HepG2 (cell line): ENCODE measurements around the gene DNAJC18. TPM values are rescaled to one million over a fixed set of nuclear protein-coding genes. Genes with fewer than 3 reads are reported as not detected.

Experiments
- ATAC-seq: fragments of 200-7000 bp; cut with Tn5 transposase; 3 replicates; pipeline ENCODE4 v1.9.1; 2020; ENCODE audit warnings: mild to moderate bottlenecking, moderate library complexity
- BruUV-seq: library from RNA; stranded (reverse); fragments of 400-500 nt; replicated peaks from 2 replicates; lab custom pipeline; 2021; lab: Mats Ljungman, UMichigan
- CTCF ChIA-PET: fragments of 300-600 bp; formaldehyde crosslinking; extraction: SDS; loops from one replicate; lab custom pipeline; 2021; ENCODE audit warnings: low total read pairs, inconsistent platforms, low intra/inter-chr PET ratio; lab: Yijun Ruan, JAX
- POLR2A ChIA-PET: fragments of 350-600 bp; sonication (Branson Sonifier 250); formaldehyde crosslinking; loops from one replicate; lab custom pipeline; 2020; ENCODE audit warnings: antibody characterized with exemption, inconsistent platforms; lab: Yijun Ruan, JAX
- DNase-seq: peaks from one replicate; pipeline ENCODE4 v3.0.0-alpha.2; 2015; ENCODE audit warnings: low spot score
- FAIRE-seq: peaks from 3 replicates; lab custom pipeline; 2011; peaks lifted over from hg19 to GRCh38; lab: Jason Lieb, UNC
- H2AFZ ChIP-seq: one replicate; pipeline ENCODE4 v1.6.1; 2011; ENCODE audit warnings: low read length, inconsistent platforms
- H3K27ac ChIP-seq: fragments of 300-600 bp; 3 replicates; pipeline ENCODE4 v1.8.0; 2011; ENCODE audit warnings: mixed run types, mild to moderate bottlenecking, mixed read lengths, low read length, inconsistent platforms; ENCODE audit not compliant: insufficient read depth; ENCODE audit errors: extremely low read length
- H3K27me3 ChIP-seq, 2 experiments: fragments of 200-600 bp in 1 of 2; 2 replicates in 1 of 2; 3 replicates in 1 of 2; pipeline versions ENCODE4 v1.6.0 to v1.8.0; 2011; ENCODE audit warnings: low read length in 2 of 2, mild to moderate bottlenecking in 2 of 2, moderate library complexity in 2 of 2, inconsistent platforms in 1 of 2; ENCODE audit not compliant: insufficient read depth in 2 of 2, control insufficient read depth in 1 of 2
- H3K36me3 ChIP-seq, 2 experiments: fragments of 200-600 bp in 1 of 2; replicated peaks in 1 of 2; 2 replicates in 1 of 2; 3 replicates in 1 of 2; pipeline versions ENCODE4 v1.5.1 to v1.8.0; 2011; ENCODE audit warnings: low read length in 2 of 2, inconsistent platforms in 1 of 2; ENCODE audit not compliant: insufficient read depth in 2 of 2, control insufficient read depth in 1 of 2
- H3K4me1 ChIP-seq: 2 replicates; pipeline ENCODE4 v1.5.1; 2012; ENCODE audit warnings: low read length, inconsistent platforms; ENCODE audit not compliant: insufficient read depth
- H3K4me2 ChIP-seq: 2 replicates; pipeline ENCODE4 v1.6.0; 2011; ENCODE audit warnings: low read depth, low read length, inconsistent platforms
- H3K4me3 ChIP-seq, 3 experiments: fragments of 200-600 bp in 1 of 3; sonication (generic), shearing (Covaris generic) in 1 of 3; replicated peaks in 1 of 3; 2 replicates each; pipeline ENCODE4 v1.5.1; 2011 to 2016; ENCODE audit warnings: low read length in 3 of 3, inconsistent platforms in 2 of 3, low read depth in 2 of 3, mild to moderate bottlenecking in 2 of 3, control low read depth in 1 of 3, mixed read lengths in 1 of 3; ENCODE audit not compliant: insufficient read depth in 1 of 3
- H3K79me2 ChIP-seq: one replicate; pipeline ENCODE4 v1.6.1; 2011; ENCODE audit warnings: low read length, inconsistent platforms; ENCODE audit not compliant: insufficient read depth
- H3K9ac ChIP-seq: 2 replicates; pipeline ENCODE4 v1.6.0; 2011; ENCODE audit warnings: mild to moderate bottlenecking, low read depth, low read length, inconsistent platforms; ENCODE audit not compliant: insufficient read depth
- H3K9me3 ChIP-seq: 2 replicates; pipeline ENCODE4 v1.5.1; 2012; ENCODE audit warnings: mild to moderate bottlenecking, low read length
- H4K20me1 ChIP-seq: 2 replicates; pipeline ENCODE4 v1.6.0; 2011; ENCODE audit warnings: inconsistent platforms, mild to moderate bottlenecking, low read length, moderate library complexity; ENCODE audit not compliant: insufficient read depth
- ARNTL ChIP-seq: sonication (generic); formaldehyde crosslinking; IDR thresholded peaks from 2 replicates; pipeline ENCODE4 v1.4.0; 2020; ENCODE audit warnings: mild to moderate bottlenecking, missing genetic modification reagents
- ATRX ChIP-seq: sonication (generic); formaldehyde crosslinking; IDR thresholded peaks from 2 replicates; pipeline ENCODE4 v1.4.0; 2020; ENCODE audit warnings: missing genetic modification reagents, borderline replicate concordance
- CENPT ChIP-seq: sonication (generic); formaldehyde crosslinking; IDR thresholded peaks from 2 replicates; pipeline ENCODE4 v1.8.0; 2022; ENCODE audit warnings: low read depth, mild to moderate bottlenecking, moderate library complexity, missing genetic modification reagents
- GATA4 ChIP-seq: sonication (generic); IDR thresholded peaks from 2 replicates; pipeline ENCODE4 v1.6.1; 2016; ENCODE audit warnings: antibody characterized with exemption, low read depth, borderline replicate concordance
- HOXA3 ChIP-seq: sonication (generic); formaldehyde crosslinking; IDR thresholded peaks from 2 replicates; pipeline ENCODE4 v1.5.0; 2020; ENCODE audit warnings: missing genetic modification reagents
- NR2F6 ChIP-seq, 2 experiments: IDR thresholded peaks; 2 replicates each; pipeline ENCODE4 v1.6.1; 2016; ENCODE audit warnings: antibody characterized with exemption in 1 of 2, mild to moderate bottlenecking in 1 of 2
- RFXANK ChIP-seq: IDR thresholded peaks from 2 replicates; pipeline ENCODE4 v1.6.1; 2016
- SATB2 ChIP-seq: sonication (generic); formaldehyde crosslinking; IDR thresholded peaks from 2 replicates; pipeline ENCODE4 v1.5.0; 2020; ENCODE audit warnings: missing genetic modification reagents
- ZFP90 ChIP-seq: sonication (generic); formaldehyde crosslinking; IDR thresholded peaks from 2 replicates; pipeline ENCODE4 v1.8.0; 2022; ENCODE audit warnings: missing genetic modification reagents, mild to moderate bottlenecking, inconsistent platforms, borderline replicate concordance
- ZNF331 ChIP-seq: sonication (generic); formaldehyde crosslinking; IDR thresholded peaks from 2 replicates; pipeline ENCODE4 v1.4.0; 2020; ENCODE audit warnings: missing genetic modification reagents
- ZNF552 ChIP-seq: sonication (generic); formaldehyde crosslinking; IDR thresholded peaks from 2 replicates; pipeline ENCODE4 v1.9.0; 2022; ENCODE audit warnings: missing genetic modification reagents, mild to moderate bottlenecking, borderline replicate concordance
- ZNF616 ChIP-seq: sonication (generic); formaldehyde crosslinking; IDR thresholded peaks from 2 replicates; pipeline ENCODE4 v1.5.0; 2020; ENCODE audit warnings: low read depth, mild to moderate bottlenecking, missing genetic modification reagents
- ZNF629 ChIP-seq: sonication (generic); formaldehyde crosslinking; conservative IDR thresholded peaks from 2 replicates; pipeline ENCODE4 v1.5.0; 2020; ENCODE audit warnings: missing genetic modification reagents
- ZNF784 ChIP-seq: sonication (generic); formaldehyde crosslinking; IDR thresholded peaks from 2 replicates; pipeline ENCODE4 v1.5.1; 2020; ENCODE audit warnings: missing genetic modification reagents, mild to moderate bottlenecking, borderline replicate concordance
- WGBS: methylation state at CpG from one replicate; pipeline ENCODE4 v1.1.6; 2017; ENCODE audit warnings: low lambda C conversion rate; 5-methylcytosine and 5-hydroxymethylcytosine counted together
- in situ Hi-C: cut with HindIII; loops from 2 replicates; pipeline ENCODE4 v1.10.0; 2017; ENCODE audit warnings: low pct_unique_long_range_greater_than_20kb; ENCODE audit not compliant: extremely low pct_ligation_motif_present
- intact Hi-C: fragments of 100-400 bp; cut with micrococcal nuclease; formaldehyde crosslinking; loops from one replicate; pipeline ENCODE4 v1.10.0; 2022; ENCODE audit not compliant: unreplicated experiment
- polyA plus RNA-seq, 8 experiments: library from polyadenylated mRNA; depleted of rRNA in 3 of 8; stranded (reverse) in 7 of 8; unstranded in 1 of 8; fragments of >200 nt; fragmentation: Illumina TruSeq in 4 of 8; extraction: Trizol in 4 of 8; gene quantifications; 2 replicates each; pipeline versions ENCODE4 v1.2.1 to v1.2.3, GENCODE V29; 2011 to 2016; ENCODE audit warnings: low read depth in 4 of 8, missing spikeins in 1 of 8, mixed read lengths in 1 of 8; ENCODE audit not compliant: insufficient read depth in 1 of 8
- total RNA-seq, 5 experiments: library from RNA; depleted of rRNA; stranded (reverse); fragments of >200 nt; fragmentation: Illumina TruSeq; extraction: Trizol; gene quantifications; 2 replicates each; pipeline ENCODE4 v1.2.3, GENCODE V29; 2016; ENCODE audit warnings: low read depth in 1 of 5
- TF ChIP-seq, protein P1 (sequence below): sonication (generic); formaldehyde crosslinking; IDR thresholded peaks from 2 replicates; pipeline ENCODE4 v1.8.0; 2022; ENCODE audit warnings: missing genetic modification reagents, mild to moderate bottlenecking, inconsistent platforms, borderline replicate concordance

DNAJC18 gene
- total and polyA plus RNA-seq, 2 of the 13 experiments (the other 11 are each of a cell fraction or from before 2014, with no cell fraction given): 6.5 to 6.6 TPM

DNA sequence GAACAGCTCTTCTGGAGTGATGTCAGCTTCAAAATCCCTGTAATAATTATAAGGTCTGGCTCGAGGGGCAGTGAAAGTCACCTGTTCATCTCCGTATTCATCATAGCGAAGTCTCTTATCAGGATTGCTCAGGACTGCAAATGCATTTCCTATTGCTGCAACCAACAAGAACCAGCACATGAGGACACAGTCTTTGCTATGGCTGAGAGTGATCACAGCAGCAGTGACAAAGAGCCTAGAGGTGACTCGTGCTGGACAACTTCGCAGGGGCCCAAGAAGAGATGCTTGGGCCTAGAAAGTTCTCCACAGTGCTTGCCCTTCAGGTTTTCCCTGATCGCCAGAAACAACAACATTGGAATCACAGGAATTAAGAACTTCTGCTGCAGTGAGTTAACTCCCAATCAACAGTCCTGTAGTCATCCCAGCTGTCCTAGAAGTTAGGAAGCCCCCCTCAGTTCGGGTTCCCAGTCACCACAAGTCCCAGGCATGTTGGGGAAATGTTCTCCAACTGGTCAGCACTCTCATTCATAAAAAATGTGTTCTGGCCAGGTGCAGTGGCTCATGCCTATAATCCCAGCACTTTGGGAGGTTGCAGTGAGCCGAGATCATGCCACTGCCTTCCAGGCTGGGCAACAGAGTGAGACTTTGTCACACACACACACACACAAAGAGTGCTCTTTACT lies 13.0 kb downstream of the DNAJC18 start:
- BruUV-seq: no TSS peak
- Histone ChIP-seq H3K9ac (no peak overlapping the region), H3K79me2 (no peaks in the 10 kb centered on the region), H3K4me1 (no peaks in the 10 kb centered on the region), H3K27ac (no peak overlapping the region), H3K4me3 (no peak overlapping the region), H3K9me3 (no peaks in the 10 kb centered on the region), H4K20me1 (no peaks in the 10 kb centered on the region), H2AFZ (no peak overlapping the region), H3K27me3 (no peaks in the 10 kb centered on the region), H3K36me3 (peaks cover 3 to 6% of the 10 kb centered on the region in 2 experiments; a peak in 2 of 5 replicates), H3K4me2 (no peak overlapping the region)
- FAIRE-seq (no peak), ATAC-seq (no peak), DNase-seq (no peak)
- ChIA-PET CTCF (no interaction called here), POLR2A (no interaction called here)
- in situ Hi-C loops: no loop called here
- no peak for TF ChIP-seq HOXA3 (CRISPR knock-in tag)
- TF ChIP-seq ZFP90: no peak
- no peak for TF ChIP-seq SATB2 (CRISPR knock-in tag)
- no peak for TF ChIP-seq NR2F6 (IDR thresholded peaks at IDR 0.05)
- no peak for TF ChIP-seq NR2F6 (CRISPR knock-in tag; IDR thresholded peaks at IDR 0.05)
- no peak for TF ChIP-seq ZNF629
- TF ChIP-seq, protein P1, sequence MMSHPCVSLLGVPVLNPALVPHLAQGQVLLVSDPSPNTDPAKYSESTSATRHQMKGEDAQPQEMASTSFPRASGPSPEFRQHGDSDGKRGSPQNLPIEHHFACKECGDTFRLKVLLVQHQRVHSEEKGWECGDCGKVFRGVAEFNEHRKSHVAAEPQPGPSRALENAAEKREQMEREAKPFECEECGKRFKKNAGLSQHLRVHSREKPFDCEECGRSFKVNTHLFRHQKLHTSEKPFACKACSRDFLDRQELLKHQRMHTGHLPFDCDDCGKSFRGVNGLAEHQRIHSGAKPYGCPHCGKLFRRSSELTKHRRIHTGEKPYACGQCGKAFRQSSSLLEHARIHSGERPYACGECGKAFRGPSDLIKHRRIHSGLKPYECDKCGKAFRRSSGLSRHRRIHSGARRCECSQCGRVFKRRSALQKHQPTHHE (CRISPR knock-in tag): no peak
- no peak for TF ChIP-seq ZNF331 (CRISPR knock-in tag)
- TF ChIP-seq GATA4: no peak
- no peak for TF ChIP-seq RFXANK
- no peak for TF ChIP-seq ATRX (CRISPR knock-in tag)
- no peak for TF ChIP-seq ARNTL (CRISPR knock-in tag)
- TF ChIP-seq ZNF552 (CRISPR knock-in tag): no peak
- no peak for TF ChIP-seq ZNF784 (CRISPR knock-in tag)
- TF ChIP-seq ZNF616: no peak
- no peak for TF ChIP-seq CENPT (CRISPR knock-in tag)
- intact Hi-C loops: no loop called here
- WGBS: 80% methylated on average over 8 of the region's 8 CpGs
